SJSA1 (cell line): Measurements from ENCODE around the gene BCO2. TPM values are rescaled to one million over a fixed set of nuclear protein-coding genes. Genes with fewer than 3 reads are reported as not detected.

Source experiments
- DNase-seq, 2 experiments: peaks; one replicate each; pipeline ENCODE4 v3.0.0-alpha.2; 2015 to 2020; ENCODE audit warnings: low spot score in 2 of 2, low read depth in 1 of 2
- H3K27ac ChIP-seq: fragments of 250-450 bp; sonication (Bioruptor Pico); 2 replicates; pipeline ENCODE4 v1.5.1; 2020; ENCODE audit warnings: mild to moderate bottlenecking, moderate library complexity
- H3K27me3 ChIP-seq: fragments of 250-450 bp; sonication (Bioruptor Pico); replicated peaks from 2 replicates; pipeline ENCODE4 v1.5.1; 2020; ENCODE audit warnings: mild to moderate bottlenecking, moderate library complexity
- H3K36me3 ChIP-seq: fragments of 250-450 bp; sonication (Bioruptor Pico); 2 replicates; pipeline ENCODE4 v1.5.1; 2020; ENCODE audit warnings: mild to moderate bottlenecking
- H3K4me1 ChIP-seq: fragments of 250-450 bp; sonication (Bioruptor Pico); replicated peaks from 2 replicates; pipeline ENCODE4 v1.6.1; 2021; ENCODE audit warnings: mild to moderate bottlenecking
- H3K4me3 ChIP-seq: fragments of 250-450 bp; sonication (Bioruptor Pico); 2 replicates; pipeline ENCODE4 v1.5.1; 2020; ENCODE audit warnings: mild to moderate bottlenecking
- H3K9me3 ChIP-seq: fragments of 250-450 bp; sonication (Bioruptor Pico); replicated peaks from 2 replicates; pipeline ENCODE4 v1.5.1; 2020; ENCODE audit warnings: mild to moderate bottlenecking
- total RNA-seq: library from RNA; depleted of rRNA; stranded (reverse); fragments of >200 nt; shearing (Covaris generic); gene quantifications from 2 replicates; pipeline ENCODE4 v1.2.3, GENCODE V29; 2014; rRNA removed

Gene BCO2
- total RNA-seq: 0.42 TPM in 1 of 2 replicates, not detected in the other

- no peaks in the 10 kb centered on the region for H3K27me3 ChIP-seq
- no peaks in the 10 kb centered on the region for H3K36me3 ChIP-seq
- peak within 1 kb of the TSS; percentile 24 for H3K4me3 ChIP-seq
- peak; percentile 62 to 68 for DNase-seq
- no peaks in the 10 kb centered on the region for H3K4me1 ChIP-seq
- H3K27ac ChIP-seq: peak within 1 kb of the TSS; percentile 36; the same call in 1 of the 2 replicates
- no peaks in the 10 kb centered on the region for H3K9me3 ChIP-seq
These were observed at the start of gene BCO2 for GRCh38 chr11:112174789-112175598. Gene BCO2 (plus strand): TSS chr11:112175512. CDS start chr11:112175602, 90 bp downstream.

DNA sequence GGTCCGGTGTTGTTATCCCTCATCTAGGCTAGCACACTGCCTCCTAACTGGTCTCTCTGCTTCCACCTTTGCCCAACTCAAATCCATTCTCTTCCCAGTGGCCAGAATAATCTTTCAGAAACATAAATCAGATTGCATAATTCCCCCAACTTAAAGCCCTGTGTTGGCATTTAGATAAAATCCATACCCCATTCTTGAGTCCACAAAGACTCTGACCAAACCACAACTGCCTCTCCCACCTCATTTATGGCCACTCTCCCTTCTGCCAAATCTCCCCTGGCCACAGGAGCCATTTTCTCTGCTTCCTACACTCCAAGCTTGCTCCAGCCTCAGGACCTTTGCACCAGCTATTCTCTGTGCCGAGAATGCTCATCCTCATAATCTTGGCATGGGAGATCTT, 48.3 kb upstream of the BCO2 start:
- H3K4me3 ChIP-seq: no peak overlapping the region
- H3K27me3 ChIP-seq: no peaks in the 10 kb centered on the region
- H3K9me3 ChIP-seq: no peaks in the 10 kb centered on the region
- DNase-seq: no peak
- peaks cover 6% of the 10 kb centered on the region for H3K4me1 ChIP-seq
- H3K27ac ChIP-seq: no peak overlapping the region
- H3K36me3 ChIP-seq: no peaks in the 10 kb centered on the region

GRCh38 chr11:112128483-112129121, 46.7 kb upstream of the BCO2 start:
- DNase-seq: peak; percentile 44 to 61
- no peak overlapping the region for H3K4me3 ChIP-seq
- peaks cover 6% of the 10 kb centered on the region for H3K4me1 ChIP-seq
- H3K27me3 ChIP-seq: no peaks in the 10 kb centered on the region
- H3K36me3 ChIP-seq: no peaks in the 10 kb centered on the region
- H3K9me3 ChIP-seq: no peaks in the 10 kb centered on the region
- no peak overlapping the region for H3K27ac ChIP-seq

GRCh38 chr11:112129656-112130055, 45.7 kb upstream of the BCO2 start:
- no peak overlapping the region for H3K4me3 ChIP-seq
- peaks cover 6% of the 10 kb centered on the region for H3K4me1 ChIP-seq
- H3K27ac ChIP-seq: no peak overlapping the region
- H3K27me3 ChIP-seq: no peaks in the 10 kb centered on the region
- no peak for DNase-seq
- H3K9me3 ChIP-seq: no peaks in the 10 kb centered on the region
- H3K36me3 ChIP-seq: no peaks in the 10 kb centered on the region

GRCh38 chr11:112132737-112133136, 42.6 kb upstream of the BCO2 start:
- peaks cover 6% of the 10 kb centered on the region for H3K4me1 ChIP-seq
- no peak overlapping the region for H3K4me3 ChIP-seq
- no peaks in the 10 kb centered on the region for H3K36me3 ChIP-seq
- no peak for DNase-seq
- no peaks in the 10 kb centered on the region for H3K27me3 ChIP-seq
- H3K27ac ChIP-seq: no peak overlapping the region
- no peaks in the 10 kb centered on the region for H3K9me3 ChIP-seq

- Histone ChIP-seq H3K36me3 (no peaks in the 10 kb centered on the region), H3K9me3 (no peaks in the 10 kb centered on the region), H3K4me3 (no peak overlapping the region), H3K27ac (no peak overlapping the region), H3K27me3 (no peaks in the 10 kb centered on the region), H3K4me1 (no peaks in the 10 kb centered on the region)
- no peak for DNase-seq
These were observed 40.8 kb upstream of the BCO2 start for GRCh38 chr11:112134473-112134872.

- Histone ChIP-seq H3K4me1 (no peaks in the 10 kb centered on the region), H3K36me3 (no peaks in the 10 kb centered on the region), H3K9me3 (no peaks in the 10 kb centered on the region), H3K27ac (no peak overlapping the region), H3K4me3 (no peak overlapping the region), H3K27me3 (no peaks in the 10 kb centered on the region)
- DNase-seq: no peak
These were observed 31.7 kb upstream of the BCO2 start for GRCh38 chr11:112143597-112143996.

- Histone ChIP-seq H3K4me1 (no peaks in the 10 kb centered on the region), H3K27me3 (no peaks in the 10 kb centered on the region), H3K27ac (no peak overlapping the region)
These were observed 24.8 kb upstream of the BCO2 start for GRCh38 chr11:112150517-112150916.

DNA sequence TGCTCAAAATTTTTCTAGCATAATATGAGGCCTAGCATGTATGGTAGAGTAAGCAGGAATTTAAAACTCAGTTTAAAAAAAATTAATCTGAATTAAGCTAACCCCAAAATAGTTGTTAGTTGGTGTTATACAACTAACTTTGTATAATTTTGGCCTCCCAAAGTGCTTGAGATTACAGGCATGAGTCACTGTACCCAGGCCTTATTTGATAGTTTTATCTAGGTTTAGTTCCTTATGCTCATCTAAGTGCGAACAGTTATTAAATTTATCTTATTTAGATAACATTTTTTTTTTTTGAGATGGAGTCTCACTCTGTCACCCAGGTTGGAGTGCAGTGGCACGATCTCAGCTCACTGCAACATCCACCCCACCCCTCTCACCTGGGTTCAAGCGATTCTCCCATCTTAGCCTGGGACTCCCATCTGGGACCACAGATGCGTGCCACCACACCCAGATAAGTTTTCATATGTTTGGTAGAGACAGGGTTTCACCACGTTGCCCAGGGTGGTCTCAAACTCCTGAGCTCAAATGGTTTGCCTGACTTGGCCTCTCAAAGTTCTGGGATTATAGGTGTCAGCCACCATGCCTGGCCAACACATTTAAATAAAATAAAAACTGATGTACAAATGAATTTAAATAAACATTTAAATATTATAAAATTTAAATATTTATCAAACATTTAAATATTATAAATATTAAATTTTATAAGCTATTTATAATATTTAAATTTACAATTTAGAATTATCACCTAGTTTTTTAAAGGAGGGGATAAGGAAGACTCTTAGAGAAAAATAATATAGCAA, 19.0 kb upstream of the BCO2 start:
- H3K4me3 ChIP-seq: no peak overlapping the region
- no peaks in the 10 kb centered on the region for H3K27me3 ChIP-seq
- H3K27ac ChIP-seq: peak overlapping the region; percentile 89
- H3K4me1 ChIP-seq: peaks cover 27% of the 10 kb centered on the region
- DNase-seq: no peak
- no peaks in the 10 kb centered on the region for H3K9me3 ChIP-seq
- H3K36me3 ChIP-seq: no peaks in the 10 kb centered on the region

More at GRCh38 chr11:112150517-112150916, 24.8 kb upstream of the BCO2 start:
- H3K4me3 ChIP-seq: no peak overlapping the region
- no peak for DNase-seq
- H3K36me3 ChIP-seq: no peaks in the 10 kb centered on the region
- H3K9me3 ChIP-seq: no peaks in the 10 kb centered on the region

- Histone ChIP-seq H3K9me3 (no peaks in the 10 kb centered on the region), H3K4me1 (peaks cover 27% of the 10 kb centered on the region), H3K36me3 (no peaks in the 10 kb centered on the region), H3K27me3 (no peaks in the 10 kb centered on the region), H3K4me3 (no peak overlapping the region), H3K27ac (peak overlapping the region; percentile 94)
- peak; percentile 76 to 86 for DNase-seq
These were observed 18.2 kb upstream of the BCO2 start for GRCh38 chr11:112156956-112157766.

DNA sequence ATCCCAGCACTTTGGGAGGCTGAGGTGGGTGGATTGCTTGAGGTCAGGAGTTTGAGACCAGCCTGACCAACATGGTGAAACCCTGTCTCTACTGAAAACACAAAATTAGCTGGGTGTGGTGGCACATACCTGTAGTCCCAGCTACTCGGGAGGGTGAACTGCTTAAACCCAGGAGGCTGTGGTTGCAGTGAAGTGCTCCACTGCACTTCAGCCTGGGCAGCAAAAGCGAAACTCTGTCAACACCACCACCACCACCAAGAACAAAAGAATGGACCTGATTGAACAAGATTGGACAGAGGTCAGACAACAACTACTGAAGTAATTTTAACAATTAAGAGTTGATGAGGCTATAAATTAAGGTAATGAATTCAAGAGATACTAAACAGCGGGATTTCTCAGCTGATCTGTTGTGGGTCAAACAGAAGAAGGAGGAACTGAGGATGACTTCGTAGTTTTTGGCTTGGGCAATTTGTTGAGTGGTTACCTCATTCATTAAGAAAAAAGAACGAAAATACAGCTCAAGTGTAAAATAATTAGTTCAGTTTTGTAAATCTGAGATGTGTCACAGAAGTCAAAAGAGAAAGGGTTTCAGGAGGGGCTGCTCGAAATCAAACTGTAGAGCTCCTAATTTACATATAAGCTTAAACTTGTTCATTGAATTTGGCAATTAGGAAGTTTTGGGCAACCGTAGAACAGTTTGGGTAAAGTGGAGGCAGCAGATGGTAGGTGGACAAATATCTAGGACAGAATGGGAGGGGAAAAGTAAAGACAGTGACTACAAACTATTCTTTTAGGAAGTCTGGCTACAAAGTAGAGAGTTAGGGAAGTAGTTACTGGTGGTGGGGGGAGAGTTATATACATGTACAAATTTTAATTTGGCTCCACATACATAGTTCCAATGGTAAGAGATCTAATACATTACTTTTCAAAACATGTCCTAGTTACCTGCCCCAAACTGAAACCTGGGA, 15.9 kb upstream of the BCO2 start:
- no peak for DNase-seq
- no peaks in the 10 kb centered on the region for H3K36me3 ChIP-seq
- peaks cover 43% of the 10 kb centered on the region for H3K4me1 ChIP-seq
- H3K27ac ChIP-seq: no peak overlapping the region
- H3K4me3 ChIP-seq: no peak overlapping the region
- H3K9me3 ChIP-seq: no peaks in the 10 kb centered on the region
- no peaks in the 10 kb centered on the region for H3K27me3 ChIP-seq

DNA sequence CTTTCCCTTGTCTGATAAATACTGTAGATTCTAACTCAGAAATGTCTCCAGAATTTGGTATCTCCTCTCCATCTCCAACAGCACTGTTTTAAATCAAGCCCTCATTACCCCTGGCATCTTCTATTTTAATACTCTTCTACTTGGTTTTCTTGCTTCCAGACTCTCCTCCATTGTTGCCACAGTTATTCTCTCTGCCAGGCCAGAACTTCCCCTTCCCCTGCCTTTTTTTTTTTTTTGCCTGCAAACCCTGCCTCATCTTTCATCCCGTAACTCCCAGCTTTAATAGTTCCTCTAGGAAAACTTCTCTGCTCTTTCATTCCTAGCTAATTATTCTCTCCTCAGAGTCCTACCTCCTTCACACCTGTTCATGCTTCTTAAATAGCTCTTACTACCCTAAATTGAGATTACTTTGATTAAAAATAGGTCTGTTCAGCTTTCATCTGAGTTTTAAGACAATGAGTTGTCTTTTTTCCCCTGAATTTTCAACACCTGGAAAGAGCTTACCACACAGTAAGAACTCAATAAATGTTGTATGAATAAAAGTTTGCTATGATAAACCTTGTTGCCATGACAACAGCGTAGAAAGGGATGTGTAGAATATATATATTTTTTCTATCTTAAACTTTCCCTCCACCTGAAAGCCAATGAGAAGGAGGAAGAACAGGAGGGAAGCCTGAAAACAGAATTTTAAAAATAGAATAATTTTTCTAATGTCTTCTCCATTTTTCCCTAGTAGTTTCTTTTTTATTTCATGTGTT, 15.0 kb upstream of the BCO2 start:
- Histone ChIP-seq H3K4me1 (peaks cover 49% of the 10 kb centered on the region), H3K9me3 (no peaks in the 10 kb centered on the region), H3K4me3 (no peak overlapping the region), H3K36me3 (no peaks in the 10 kb centered on the region), H3K27ac (no peak overlapping the region), H3K27me3 (no peaks in the 10 kb centered on the region)
- DNase-seq: no peak
